ENCODE results near the gene CD209. TPM values are rescaled to one million over a fixed set of nuclear protein-coding genes. Genes with fewer than 3 reads are reported as not detected.

Gene CD209
- polyA plus RNA-seq, 4 donors = 0.67 to 13.6 (median 3.3) TPM

DNA sequence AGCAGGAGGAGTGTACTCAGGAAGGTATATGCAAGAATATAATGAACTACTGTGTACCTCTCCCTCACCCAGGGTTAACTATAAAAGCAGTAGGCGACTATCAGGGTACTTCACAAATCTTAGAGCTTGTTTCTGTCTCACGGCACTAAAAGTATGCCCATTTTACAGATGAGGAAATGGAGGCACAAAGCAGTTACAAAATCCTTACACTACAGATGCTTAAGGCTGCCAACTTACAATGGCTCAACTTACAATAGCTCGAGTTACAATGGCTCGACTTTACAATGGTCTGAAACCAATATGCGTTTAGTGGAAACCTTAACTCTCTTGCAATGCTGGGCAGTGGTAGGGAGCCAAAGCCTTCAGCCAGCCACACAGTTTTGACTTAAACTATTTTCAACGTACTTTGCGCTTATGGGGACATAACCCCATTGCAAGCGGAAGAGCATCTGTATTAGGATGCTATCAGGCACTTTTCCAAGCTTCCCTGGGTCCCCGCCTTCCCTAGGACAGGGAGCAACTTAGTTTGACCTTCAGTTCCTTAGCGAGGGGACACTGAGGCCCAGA lies 49.5 kb downstream of the CD209 start:
- H3K9me3 ChIP-seq (ENCODE audit: control insufficient read depth in 2 of 2, insufficient read depth in 1 of 2, low read depth in 1 of 2, low read length in 1 of 2) = no peaks in the 10 kb centered on the region
- peaks cover 0 to 16% (median 0%) of the 10 kb centered on the region in 3 donors for H3K27me3 ChIP-seq (ENCODE audit: control insufficient read depth in 3 of 3, insufficient read depth in 3 of 3, low read length in 3 of 3)
- DNase-seq (no peak), FAIRE-seq (no peak)
- H3K36me3 ChIP-seq (ENCODE audit: control insufficient read depth in 3 of 3, insufficient read depth in 2 of 3, low read depth in 1 of 3, low read length in 3 of 3) = no peaks in the 10 kb centered on the region
- H3K4me1 ChIP-seq (ENCODE audit: control insufficient read depth in 3 of 3, insufficient read depth in 2 of 3, low read depth in 1 of 3, low read length in 2 of 3) = no peaks in the 10 kb centered on the region
- H3K4me3 ChIP-seq (ENCODE audit: low read depth in 1 of 3, low read length in 3 of 3) = no peak overlapping the region
- WGBS, 3 donors = 78 to 85% (median 78%) methylated on average over 10 of the region's 10 CpGs
- no peak overlapping the region for H3K27ac ChIP-seq (ENCODE audit: low read depth in 1 of 3, low read length in 2 of 3)

DNA sequence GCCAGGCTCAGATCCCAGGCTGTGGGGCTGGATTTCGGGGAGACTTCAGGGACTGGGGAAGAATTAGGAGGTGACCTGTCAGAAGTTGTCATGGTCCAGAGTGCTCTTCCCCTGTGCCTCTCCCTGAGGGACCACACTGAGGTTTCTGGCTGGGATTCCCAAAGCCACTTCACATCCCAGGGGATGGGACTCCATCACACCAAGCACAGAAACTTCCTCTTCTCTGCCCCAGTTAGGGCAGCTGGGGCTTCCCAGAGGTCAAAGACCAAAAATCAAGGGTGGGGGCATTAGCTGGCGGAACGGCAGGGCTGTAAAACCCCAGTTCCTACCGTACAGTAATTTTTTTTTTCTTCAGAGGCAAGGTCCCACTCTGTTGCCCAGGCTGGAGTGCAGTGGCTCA lies 52.8 kb downstream of the CD209 start:
- 15 to 52% (median 34%) methylated on average over 4 of the region's 4 CpGs for WGBS, 3 donors
- Histone ChIP-seq H3K4me1 (ENCODE audit: control insufficient read depth in 3 of 3, insufficient read depth in 2 of 3, low read depth in 1 of 3, low read length in 2 of 3) (no peaks in the 10 kb centered on the region), H3K4me3 (ENCODE audit: low read depth in 1 of 3, low read length in 3 of 3) (no peak overlapping the region), H3K36me3 (ENCODE audit: control insufficient read depth in 3 of 3, insufficient read depth in 2 of 3, low read depth in 1 of 3, low read length in 3 of 3) (no peaks in the 10 kb centered on the region), H3K27ac (ENCODE audit: low read depth in 1 of 3, low read length in 2 of 3) (no peak overlapping the region), H3K9me3 (ENCODE audit: control insufficient read depth in 2 of 2, insufficient read depth in 1 of 2, low read depth in 1 of 2, low read length in 1 of 2) (no peaks in the 10 kb centered on the region), H3K27me3 (ENCODE audit: control insufficient read depth in 3 of 3, insufficient read depth in 3 of 3, low read length in 3 of 3) (peaks cover 0 to 19% (median 0%) of the 10 kb centered on the region in 3 donors)
- no peak for DNase-seq
- no peak for FAIRE-seq

DNA sequence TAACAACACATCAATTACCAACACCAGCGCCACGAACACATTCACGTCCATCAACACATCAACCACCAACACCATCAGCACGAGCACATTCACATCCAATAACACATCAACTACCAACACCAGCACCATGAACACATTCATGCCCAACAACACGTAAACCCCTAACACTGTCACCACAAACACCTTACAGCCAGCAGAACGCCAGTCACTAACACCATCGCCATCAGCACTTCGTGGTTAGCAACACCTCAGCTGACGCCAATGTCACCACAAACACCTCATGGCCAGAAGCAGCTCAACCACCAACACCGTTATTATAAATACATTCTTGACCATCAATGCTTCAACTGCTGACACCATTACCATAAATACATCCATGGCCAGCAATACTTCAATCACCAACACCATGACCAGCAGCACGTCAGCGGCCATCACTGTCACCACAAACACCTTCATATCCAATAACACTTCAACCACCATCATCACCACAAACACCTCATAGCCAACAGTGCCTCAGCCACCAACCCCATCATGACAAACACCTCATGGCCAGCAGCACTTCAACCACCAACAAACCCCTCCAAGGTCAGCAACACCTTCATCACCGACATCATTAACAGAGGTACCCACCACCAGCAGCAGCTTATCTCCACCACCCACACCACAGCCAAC lies 54.8 kb downstream of the CD209 start:
- Histone ChIP-seq H3K36me3 (ENCODE audit: control insufficient read depth in 3 of 3, insufficient read depth in 2 of 3, low read depth in 1 of 3, low read length in 3 of 3) (no peaks in the 10 kb centered on the region), H3K9me3 (ENCODE audit: control insufficient read depth in 2 of 2, insufficient read depth in 1 of 2, low read depth in 1 of 2, low read length in 1 of 2) (no peaks in the 10 kb centered on the region), H3K4me1 (ENCODE audit: control insufficient read depth in 3 of 3, insufficient read depth in 2 of 3, low read depth in 1 of 3, low read length in 2 of 3) (no peaks in the 10 kb centered on the region), H3K27me3 (ENCODE audit: control insufficient read depth in 3 of 3, insufficient read depth in 3 of 3, low read length in 3 of 3) (peaks cover 0 to 19% (median 0%) of the 10 kb centered on the region in 3 donors), H3K27ac (ENCODE audit: low read depth in 1 of 3, low read length in 2 of 3) (no peak overlapping the region), H3K4me3 (ENCODE audit: low read depth in 1 of 3, low read length in 3 of 3) (no peak overlapping the region)
- DNase-seq = no peak
- FAIRE-seq = no peak
- 59 to 67% (median 67%) methylated on average over 13 of the region's 13 CpGs for WGBS, 3 donors

DNA sequence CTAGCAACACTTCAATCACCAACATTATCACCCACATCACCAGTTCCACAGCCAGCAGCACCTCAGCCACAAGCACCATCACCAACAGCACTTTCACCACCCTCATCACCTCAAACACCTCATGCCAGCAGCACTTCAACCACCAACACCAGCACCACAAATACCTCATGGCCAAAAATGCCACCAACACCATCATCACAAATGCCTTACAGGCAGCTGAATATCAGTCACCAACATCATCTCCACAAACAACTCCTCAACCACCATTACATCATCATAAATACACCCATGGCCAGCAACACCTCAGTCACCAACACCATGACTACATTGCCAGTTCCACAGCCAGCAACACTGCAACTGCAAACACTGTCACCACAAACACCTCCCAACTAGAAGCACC lies 55.8 kb downstream of the CD209 start:
- Histone ChIP-seq H3K36me3 (ENCODE audit: control insufficient read depth in 3 of 3, insufficient read depth in 2 of 3, low read depth in 1 of 3, low read length in 3 of 3) (no peaks in the 10 kb centered on the region), H3K4me1 (ENCODE audit: control insufficient read depth in 3 of 3, insufficient read depth in 2 of 3, low read depth in 1 of 3, low read length in 2 of 3) (no peaks in the 10 kb centered on the region), H3K27me3 (ENCODE audit: control insufficient read depth in 3 of 3, insufficient read depth in 3 of 3, low read length in 3 of 3) (peaks cover 0 to 19% (median 0%) of the 10 kb centered on the region in 3 donors), H3K9me3 (ENCODE audit: control insufficient read depth in 2 of 2, insufficient read depth in 1 of 2, low read depth in 1 of 2, low read length in 1 of 2) (no peaks in the 10 kb centered on the region), H3K4me3 (ENCODE audit: low read depth in 1 of 3, low read length in 3 of 3) (no peak overlapping the region), H3K27ac (ENCODE audit: low read depth in 1 of 3, low read length in 2 of 3) (no peak overlapping the region)
- FAIRE-seq (no peak), DNase-seq (no peak)

DNA sequence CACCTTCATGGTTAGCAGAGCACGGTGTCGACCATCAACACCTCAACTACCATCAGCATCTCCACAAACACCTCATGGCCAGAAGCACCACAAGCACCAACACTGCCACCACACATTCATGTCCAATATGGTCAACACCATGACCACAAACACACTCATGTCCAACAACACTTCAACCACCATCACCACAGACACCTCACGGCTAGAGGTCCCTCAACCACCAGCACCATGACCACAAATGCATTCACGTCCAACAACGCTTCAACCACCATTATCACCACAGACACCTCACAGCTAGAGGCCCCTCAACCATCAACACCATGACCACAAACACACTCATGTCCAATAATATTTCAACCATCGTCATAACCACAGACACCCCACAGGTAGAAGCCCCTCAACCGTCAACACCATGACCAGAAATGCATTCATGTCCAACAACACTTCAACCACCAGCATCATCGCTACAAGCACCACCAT lies 56.5 kb downstream of the CD209 start:
- Histone ChIP-seq H3K36me3 (ENCODE audit: control insufficient read depth in 3 of 3, insufficient read depth in 2 of 3, low read depth in 1 of 3, low read length in 3 of 3) (peaks cover 0 to under 1% (median 0%) of the 10 kb centered on the region in 3 donors), H3K27ac (ENCODE audit: low read depth in 1 of 3, low read length in 2 of 3) (no peak overlapping the region), H3K4me1 (ENCODE audit: control insufficient read depth in 3 of 3, insufficient read depth in 2 of 3, low read depth in 1 of 3, low read length in 2 of 3) (no peaks in the 10 kb centered on the region), H3K27me3 (ENCODE audit: control insufficient read depth in 3 of 3, insufficient read depth in 3 of 3, low read length in 3 of 3) (peaks cover 0 to 19% (median 0%) of the 10 kb centered on the region in 3 donors), H3K4me3 (ENCODE audit: low read depth in 1 of 3, low read length in 3 of 3) (no peak overlapping the region), H3K9me3 (ENCODE audit: control insufficient read depth in 2 of 2, insufficient read depth in 1 of 2, low read depth in 1 of 2, low read length in 1 of 2) (no peaks in the 10 kb centered on the region)
- 69 to 83% (median 72%) methylated on average over 8 of the region's 8 CpGs for WGBS, 3 donors
- FAIRE-seq (no peak), DNase-seq (no peak)

Other genes with a start within 250 kb of the CD209 start
- 10 to 100 TPM; 37.3 to 77.5 (median 71.9) TPM for gene ZNF358, start 231.4 kb downstream of the CD209 start, polyA plus RNA-seq
- 10 to 100 TPM; 17.6 to 21.1 (median 18.8) TPM for gene MCOLN1, start 224.9 kb downstream of the CD209 start, polyA plus RNA-seq
- 100 to 1,000 TPM in 1 of 4 donors, 10 to 100 TPM in 3; 42.4 to 120 (median 78.4) TPM for gene PNPLA6, start 211.8 kb downstream of the CD209 start, polyA plus RNA-seq
- gene CAMSAP3, start 151.7 kb downstream of the CD209 start, polyA plus RNA-seq = 10 to 100 TPM; 32.4 to 87.4 (median 73.5) TPM
- 10 to 100 TPM; 24.3 to 31.8 (median 29.3) TPM for gene XAB2, start 118.0 kb downstream of the CD209 start, polyA plus RNA-seq
- gene PET100, start 117.7 kb downstream of the CD209 start, polyA plus RNA-seq = 100 to 1,000 TPM in 2 of 4 donors, 10 to 100 TPM in 2; 43.7 to 149 (median 104) TPM
- 1 to 10 TPM in 3 of 4 donors, under 1 TPM in 1; 0.63 to 7.3 (median 2.3) TPM for gene PCP2, start 113.8 kb downstream of the CD209 start, polyA plus RNA-seq
- 100 to 1,000 TPM in 3 of 4 donors, 10 to 100 TPM in 1; 95.2 to 271 (median 181) TPM for gene STXBP2, start 110.4 kb downstream of the CD209 start, polyA plus RNA-seq
- 10 to 100 TPM in 1 of 4 donors, 1 to 10 TPM in 1, under 1 TPM in 1, not detected in 1; 0.78 to 10.2 (median 8.1) TPM for gene RETN, start 78.5 kb downstream of the CD209 start, polyA plus RNA-seq
- gene MCEMP1, start 70.4 kb downstream of the CD209 start, polyA plus RNA-seq = 1 to 10 TPM in 1 of 4 donors, under 1 TPM in 3; 0.03 to 1.4 (median 0.48) TPM
- gene TRAPPC5, start 66.7 kb downstream of the CD209 start, polyA plus RNA-seq = 100 to 1,000 TPM in 2 of 4 donors, 10 to 100 TPM in 2; 47.9 to 166 (median 95.4) TPM
- under 1 TPM in 2 of 4 donors, not detected in 2; 0.27 to 0.90 TPM for gene FCER2, start 45.4 kb downstream of the CD209 start, polyA plus RNA-seq
- gene CLEC4G, start 15.4 kb downstream of the CD209 start, polyA plus RNA-seq = 1 to 10 TPM in 1 of 4 donors, under 1 TPM in 2, not detected in 1; 0.18 to 1.9 (median 0.73) TPM
- gene CLEC4M, start 15.7 kb upstream of the CD209 start, polyA plus RNA-seq = under 1 TPM in 2 of 4 donors, not detected in 2; 0.12 to 0.61 TPM
- gene EVI5L, start 82.7 kb upstream of the CD209 start, polyA plus RNA-seq = 1 to 10 TPM; 2.9 to 8.4 (median 5.6) TPM
- under 1 TPM in 2 of 4 donors, not detected in 2; 0.22 to 0.47 TPM for gene PRR36, start 126.9 kb upstream of the CD209 start, polyA plus RNA-seq
- gene LRRC8E, start 141.0 kb upstream of the CD209 start, polyA plus RNA-seq = under 1 TPM; 0.27 to 0.71 (median 0.60) TPM
- gene MAP2K7, start 156.3 kb upstream of the CD209 start, polyA plus RNA-seq = 10 to 100 TPM; 17.3 to 27.5 (median 21.6) TPM
- 1 to 10 TPM in 1 of 4 donors, under 1 TPM in 1, not detected in 2; 0.21 to 1.4 TPM for gene TGFBR3L, start 167.3 kb upstream of the CD209 start, polyA plus RNA-seq
- gene SNAPC2, start 172.8 kb upstream of the CD209 start, polyA plus RNA-seq = 10 to 100 TPM; 12.4 to 17.3 (median 16.4) TPM
- 1 to 10 TPM in 1 of 4 donors, under 1 TPM in 1, not detected in 2; 0.77 to 1.1 TPM for gene CTXN1, start 178.6 kb upstream of the CD209 start, polyA plus RNA-seq
- gene TIMM44, start 196.1 kb upstream of the CD209 start, polyA plus RNA-seq = 10 to 100 TPM; 40.2 to 81.4 (median 68.9) TPM

Data from small intestine (tissue), 7 donors.